ENCODE data around the gene MGAT4D. TPM values are rescaled to one million over a fixed set of nuclear protein-coding genes. Genes with fewer than 3 reads are reported as not detected.
"Not testable (repeated sequence)": the region's sequence is repeated elsewhere in the genome, so short reads cannot be mapped to it uniquely, and the experiment has no call there.

MGAT4D gene
- total RNA-seq, 1 donor from 2014 or later = not detected

DNA sequence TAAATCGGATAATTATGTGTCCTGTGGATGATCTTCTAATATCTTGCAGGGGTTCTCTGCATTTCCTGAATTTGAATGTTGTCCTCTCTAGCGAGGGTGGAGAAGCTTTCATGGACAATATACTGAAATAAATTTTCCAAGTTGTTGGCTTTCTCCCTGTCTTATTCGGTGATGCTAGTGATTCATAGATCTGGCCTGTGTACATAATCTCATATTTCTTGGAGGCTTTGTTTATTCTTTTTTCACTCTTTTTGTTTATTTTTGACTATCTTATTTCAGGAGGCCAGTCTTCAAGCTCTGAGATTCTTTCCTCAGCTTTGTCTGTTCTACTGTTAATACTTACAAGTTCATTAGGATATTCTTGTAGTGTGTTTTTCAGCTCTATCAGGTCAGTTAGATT is 49.9 kb downstream of the MGAT4D start:
- intact Hi-C loops (cut with DNase I) = no loop called here
- DNase-seq (ENCODE audit: low spot score) = no peak

DNA sequence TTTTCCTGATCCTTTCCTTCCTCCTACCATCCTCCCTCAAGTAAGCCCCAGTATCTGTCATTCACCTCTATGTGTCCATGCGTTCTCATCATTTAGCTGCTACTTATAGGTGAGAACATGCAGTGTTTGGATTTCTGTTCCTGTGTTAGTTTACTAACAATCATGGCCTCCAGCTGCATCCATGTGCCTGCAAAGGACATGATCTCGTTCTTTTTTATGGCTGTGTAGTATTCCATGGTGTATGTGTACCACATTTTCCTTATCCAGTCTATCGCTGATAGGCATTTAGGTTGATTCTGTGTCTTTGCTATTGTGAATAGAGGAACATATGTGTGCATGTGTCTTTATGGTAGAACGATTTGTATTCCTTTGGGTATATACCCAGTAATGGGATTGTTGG is 53.7 kb downstream of the MGAT4D start:
- intact Hi-C loops (cut with DNase I); DNase-seq (ENCODE audit: low spot score): not testable (repeated sequence)

DNA sequence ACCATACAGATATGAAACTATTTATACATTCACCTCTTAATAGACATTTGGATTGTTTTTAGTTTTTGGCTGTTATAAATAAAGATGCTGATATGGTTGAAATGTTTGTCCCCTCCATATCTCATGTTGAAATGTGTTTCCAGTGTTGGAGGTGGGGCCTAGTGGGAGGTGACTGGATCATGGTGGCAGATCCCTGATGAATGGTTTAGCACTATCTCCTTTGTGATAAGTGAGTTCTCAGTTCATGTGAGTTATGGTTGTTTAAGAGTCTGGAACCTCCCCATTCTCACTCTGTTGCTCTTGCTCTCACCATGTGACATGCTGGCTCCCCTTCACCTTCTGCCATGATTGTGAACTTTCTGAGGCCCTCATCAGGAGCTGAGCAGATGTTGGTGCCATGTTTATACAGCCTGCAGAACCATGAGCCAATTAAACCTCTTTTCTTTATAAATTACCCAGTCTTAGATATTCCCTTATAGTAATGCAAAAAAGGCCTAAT is 58.4 kb downstream of the MGAT4D start:
- intact Hi-C loops (cut with DNase I) = loop anchor here (10.0 kb wide), 1 partner anchor 175 kb away; no protein-coding TSS in a partner anchor
- DNase-seq (ENCODE audit: low spot score) = no peak

DNA sequence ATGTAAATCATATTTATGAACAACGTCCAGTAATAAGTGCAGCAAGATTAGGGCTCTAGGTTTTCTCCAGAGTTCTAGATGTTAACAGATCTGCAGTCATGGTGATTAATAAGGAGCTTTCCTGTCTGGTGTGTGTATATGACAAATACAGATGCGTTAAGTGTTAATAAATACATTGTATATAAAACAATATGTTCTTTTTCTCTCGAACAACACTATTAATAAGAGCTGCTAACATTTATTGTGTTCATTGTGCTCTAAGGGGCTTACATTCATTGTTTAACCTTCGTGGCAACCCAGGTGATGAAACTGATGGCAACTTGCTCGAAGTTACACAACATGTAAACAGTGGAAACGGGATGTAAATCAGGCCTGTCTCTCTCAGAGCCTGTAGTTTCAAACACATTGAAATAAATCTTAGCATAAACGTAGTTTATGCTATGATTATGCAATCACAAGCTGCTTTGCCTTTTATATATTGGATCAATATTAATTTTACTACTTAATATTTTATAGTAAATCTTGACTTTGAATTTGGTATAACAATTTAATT is 70.1 kb downstream of the MGAT4D start:
- intact Hi-C loops (cut with DNase I) = loop anchor here (1.0 to 10.0 kb wide), 3 partner anchors 53 to 427 kb away; partner anchors contain the start of gene ELMOD2
- no peak for DNase-seq (ENCODE audit: low spot score)

DNA sequence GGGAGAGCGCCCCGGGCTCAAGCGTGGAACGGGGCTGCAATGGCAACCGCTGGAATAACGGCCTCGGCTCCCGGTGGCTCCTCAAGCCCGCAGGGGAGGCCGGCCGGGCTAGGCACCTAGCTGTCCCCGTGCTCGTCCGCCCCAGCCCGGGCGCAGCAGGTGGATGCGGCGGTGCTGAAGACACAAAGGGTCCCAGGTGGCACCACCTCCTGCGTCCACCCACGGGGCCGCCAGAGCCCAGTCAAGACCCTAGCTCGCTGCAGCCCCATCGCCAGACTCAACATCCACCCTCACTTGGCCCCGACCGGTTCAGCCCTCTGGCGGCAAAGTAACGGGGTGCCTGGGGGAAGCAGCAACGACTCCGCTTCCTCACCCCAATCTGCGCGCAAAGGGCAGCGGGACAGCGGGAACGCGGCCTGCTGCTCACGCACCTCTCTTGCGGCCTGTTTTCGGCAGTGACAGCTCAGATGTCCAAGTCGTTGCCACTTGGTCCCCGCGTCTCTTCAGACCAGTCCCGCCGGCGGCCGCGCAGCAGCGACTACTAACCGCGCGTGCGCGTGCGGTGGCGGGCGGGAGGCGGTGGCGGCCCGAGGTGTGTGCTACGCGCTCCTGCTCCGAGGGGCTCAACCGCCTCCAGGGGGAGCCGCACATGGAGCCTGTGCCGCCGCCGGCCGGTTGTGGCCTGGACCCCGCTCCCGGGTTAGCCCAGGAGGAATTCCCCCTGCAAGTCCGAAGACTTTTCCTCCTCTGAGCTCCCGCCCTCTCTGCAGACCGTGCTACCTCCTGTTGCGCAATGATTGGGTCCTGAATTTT is 70.8 kb downstream of the MGAT4D start, which contains the start of gene CLGN:
Gene CLGN, minus strand, starts transcription at position 543 of the 813 bp plus-strand sequence. CDS start 14,570 bp downstream, outside the sequence.
- DNase-seq (ENCODE audit: low spot score) = peak; percentile 87
- intact Hi-C loops (cut with DNase I) = loop anchor here (1.0 to 10.0 kb wide), 3 partner anchors 53 to 427 kb away; partner anchors contain the start of gene ELMOD2

DNA sequence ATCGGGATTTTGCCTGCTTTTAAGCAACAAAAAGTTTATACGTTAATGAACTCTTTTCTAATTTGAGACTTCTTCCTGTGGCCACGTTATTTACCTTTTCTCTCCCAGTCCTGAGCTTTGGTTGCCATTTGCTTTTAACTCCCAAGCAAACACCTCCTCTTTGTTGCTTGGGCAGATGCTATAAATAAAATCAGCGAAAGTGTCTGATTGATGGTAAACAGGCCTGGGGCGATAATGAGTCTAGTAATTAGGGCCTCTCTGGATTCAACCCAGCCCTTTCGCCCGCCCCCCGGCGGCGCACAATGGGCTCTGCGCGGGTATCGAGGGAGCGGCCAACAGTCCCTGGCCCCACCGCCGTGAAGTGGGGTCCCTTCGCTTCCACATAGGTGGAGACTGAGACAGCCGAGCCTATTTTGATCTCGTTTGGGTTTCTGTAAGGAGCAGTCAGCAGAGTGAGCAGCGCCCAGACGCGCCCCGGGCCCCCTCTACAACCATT is 71.4 kb downstream of the MGAT4D start:
- no peak for DNase-seq (ENCODE audit: low spot score)
- intact Hi-C loops (cut with DNase I) = loop anchor here (1.0 to 10.0 kb wide), 3 partner anchors 52 to 428 kb away; partner anchors contain the start of gene ELMOD2

DNA sequence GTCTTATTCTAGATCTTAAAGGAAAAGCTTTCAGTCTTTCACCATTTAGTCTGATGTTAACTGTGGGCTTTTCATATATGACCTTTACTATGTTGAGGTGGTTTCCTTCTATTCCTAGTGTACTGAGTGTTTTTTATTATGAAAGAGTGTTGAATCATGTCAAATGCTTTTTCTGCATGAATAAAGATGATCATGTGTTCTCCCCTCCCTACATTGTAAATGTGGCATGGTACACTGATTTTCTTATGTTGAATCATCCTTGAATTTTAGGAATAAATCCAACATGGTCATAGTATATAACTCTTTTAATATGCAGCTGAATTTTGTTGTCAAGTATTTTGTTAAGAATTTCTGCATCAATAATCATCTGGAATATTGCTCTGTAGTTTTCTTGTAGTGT is 75.0 kb downstream of the MGAT4D start:
- no peak for DNase-seq (ENCODE audit: low spot score)
- intact Hi-C loops (cut with DNase I) = loop anchor here (10.0 kb wide), 1 partner anchor 432 kb away; no protein-coding TSS in a partner anchor

DNA sequence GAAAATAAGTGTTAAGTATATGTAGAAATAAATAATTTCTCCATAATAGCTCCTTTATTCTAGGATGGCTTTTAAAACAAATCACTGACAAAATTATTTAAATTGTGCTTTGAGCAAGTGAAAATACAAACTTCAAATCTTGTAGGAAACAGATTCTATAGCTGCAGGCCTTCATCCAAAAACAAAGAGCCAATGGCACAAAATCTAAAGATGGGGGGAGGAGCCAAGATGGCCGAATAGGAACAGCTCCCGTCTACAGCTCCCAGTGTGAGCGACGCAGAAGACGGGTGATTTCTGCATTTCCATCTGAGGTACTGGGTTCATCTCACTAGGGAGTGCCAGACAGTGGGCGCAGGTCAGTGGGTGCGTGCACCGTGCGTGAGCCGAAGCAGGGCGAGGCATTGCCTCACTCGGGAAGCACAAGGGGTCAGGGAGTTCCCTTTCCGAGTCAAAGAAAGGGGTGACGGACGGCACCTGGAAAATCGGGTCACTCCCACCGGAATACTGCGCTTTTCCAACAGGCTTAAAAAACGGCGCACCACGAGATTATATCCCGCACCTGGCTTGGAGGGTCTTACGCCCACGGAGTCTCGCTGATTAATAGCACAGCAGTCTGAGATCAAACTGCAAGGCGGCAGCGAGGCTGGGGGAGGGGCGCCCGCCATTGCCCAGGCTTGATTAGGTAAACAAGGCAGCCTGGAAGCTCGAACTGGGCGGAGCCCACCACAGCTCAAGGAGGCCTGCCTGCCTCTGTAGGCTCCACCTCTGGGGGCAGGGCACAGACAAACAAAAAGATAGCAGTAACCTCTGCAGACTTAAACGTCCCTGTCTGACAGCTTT is 84.7 kb downstream of the MGAT4D start:
- DNase-seq (ENCODE audit: low spot score); intact Hi-C loops (cut with DNase I): not testable (repeated sequence)

DNA sequence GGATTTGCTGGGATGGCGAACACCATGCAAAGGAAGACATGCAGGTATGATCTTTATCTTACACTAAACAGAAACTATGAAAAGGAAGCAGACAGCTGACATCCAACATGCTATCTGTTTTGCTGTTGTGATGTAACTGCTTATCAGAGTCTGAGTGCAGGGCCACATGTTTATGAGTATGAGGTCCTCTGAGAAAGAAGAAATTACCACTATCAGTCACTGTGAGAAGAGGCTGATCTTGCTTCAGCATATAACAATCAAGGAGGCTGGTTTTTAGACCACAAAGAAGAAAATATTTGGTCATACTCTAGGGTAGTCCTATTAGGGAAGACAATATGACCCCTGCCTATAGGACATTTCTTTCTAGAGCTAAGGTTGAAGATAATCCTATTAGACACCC is 89.1 kb downstream of the MGAT4D start:
- intact Hi-C loops (cut with DNase I) = no loop called here
- no peak for DNase-seq (ENCODE audit: low spot score)

DNA sequence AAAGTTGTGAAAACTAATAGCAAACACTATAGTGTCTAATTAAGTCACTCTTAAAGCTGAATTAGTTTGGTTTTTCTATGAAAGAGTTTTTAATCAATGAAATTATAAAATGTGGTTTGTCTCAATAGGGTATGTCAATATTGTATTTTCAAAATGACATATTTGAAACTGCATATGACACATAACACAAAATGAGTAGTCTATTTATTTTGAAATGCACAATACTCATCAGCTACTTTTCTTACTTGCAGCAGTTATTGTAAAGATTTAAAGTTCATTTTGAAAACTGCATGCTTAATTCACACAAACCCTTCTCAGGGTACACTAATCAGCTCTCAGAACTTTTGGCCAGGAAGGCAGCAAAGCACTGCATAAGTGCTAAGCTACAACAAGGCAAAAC is 91.8 kb downstream of the MGAT4D start:
- no peak for DNase-seq (ENCODE audit: low spot score)
- intact Hi-C loops (cut with DNase I) = no loop called here

DNA sequence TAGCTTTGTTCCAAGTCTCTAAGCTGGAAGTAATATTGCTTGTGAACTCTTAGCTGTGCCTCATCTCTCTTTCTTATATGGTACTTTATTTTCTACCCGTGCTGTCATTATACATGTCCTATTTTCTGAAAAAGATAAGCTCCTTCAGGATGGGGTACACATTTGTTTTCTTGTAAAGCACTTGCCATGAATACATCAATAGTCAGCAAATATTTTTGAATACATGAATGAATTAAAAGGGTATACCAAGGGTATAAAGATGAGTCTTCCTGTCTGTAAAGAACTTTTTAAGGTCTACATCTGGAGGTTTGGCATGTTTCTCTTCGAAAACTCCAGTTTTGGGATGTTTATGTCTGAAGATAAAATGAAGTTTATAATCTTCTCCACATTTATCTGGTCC is 98.0 kb downstream of the MGAT4D start:
- DNase-seq (ENCODE audit: low spot score) = no peak
- intact Hi-C loops (cut with DNase I) = no loop called here

DNA sequence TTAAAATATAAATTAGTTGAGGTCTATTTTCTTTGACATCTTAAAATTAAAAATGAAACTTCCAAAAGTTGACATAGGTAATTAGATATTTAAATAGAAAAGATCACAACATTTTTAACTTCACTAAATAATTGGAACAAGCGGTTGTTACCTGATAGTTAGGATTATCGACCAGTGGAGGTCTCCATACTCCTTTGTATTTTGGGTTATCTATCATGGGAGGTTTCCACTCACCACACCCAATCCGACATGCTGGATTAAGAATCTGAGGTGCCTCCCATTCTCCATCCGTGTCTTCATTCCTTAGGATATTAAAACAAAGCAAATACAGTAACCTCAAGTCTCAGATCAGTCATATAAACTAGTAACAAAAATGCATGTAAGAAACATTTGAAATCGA is 102.4 kb downstream of the MGAT4D start:
- DNase-seq (ENCODE audit: low spot score) = no peak
- intact Hi-C loops (cut with DNase I) = no loop called here

Other genes starting within 250 kb of the MGAT4D start
- gene SCOC, start 124.6 kb downstream of the MGAT4D start, total RNA-seq = 73.0 TPM
- gene CLGN, start 70.6 kb downstream of the MGAT4D start, total RNA-seq = 44.7 TPM
- gene ELMOD2, start 25.9 kb upstream of the MGAT4D start, total RNA-seq = 18.3 TPM
- gene UCP1, start 70.7 kb upstream of the MGAT4D start, total RNA-seq = not detected

Data from cardiac septum (tissue), 1 donor.